Measurements from ENCODE around the gene MYO7A.

GRCh38 chr11:77159937-77160495, 32.0 kb downstream of the MYO7A start:
- TF ChIP-seq, protein P1, sequence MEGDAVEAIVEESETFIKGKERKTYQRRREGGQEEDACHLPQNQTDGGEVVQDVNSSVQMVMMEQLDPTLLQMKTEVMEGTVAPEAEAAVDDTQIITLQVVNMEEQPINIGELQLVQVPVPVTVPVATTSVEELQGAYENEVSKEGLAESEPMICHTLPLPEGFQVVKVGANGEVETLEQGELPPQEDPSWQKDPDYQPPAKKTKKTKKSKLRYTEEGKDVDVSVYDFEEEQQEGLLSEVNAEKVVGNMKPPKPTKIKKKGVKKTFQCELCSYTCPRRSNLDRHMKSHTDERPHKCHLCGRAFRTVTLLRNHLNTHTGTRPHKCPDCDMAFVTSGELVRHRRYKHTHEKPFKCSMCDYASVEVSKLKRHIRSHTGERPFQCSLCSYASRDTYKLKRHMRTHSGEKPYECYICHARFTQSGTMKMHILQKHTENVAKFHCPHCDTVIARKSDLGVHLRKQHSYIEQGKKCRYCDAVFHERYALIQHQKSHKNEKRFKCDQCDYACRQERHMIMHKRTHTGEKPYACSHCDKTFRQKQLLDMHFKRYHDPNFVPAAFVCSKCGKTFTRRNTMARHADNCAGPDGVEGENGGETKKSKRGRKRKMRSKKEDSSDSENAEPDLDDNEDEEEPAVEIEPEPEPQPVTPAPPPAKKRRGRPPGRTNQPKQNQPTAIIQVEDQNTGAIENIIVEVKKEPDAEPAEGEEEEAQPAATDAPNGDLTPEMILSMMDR (IDR thresholded peaks at IDR 0.05): no peak
- TF ChIP-seq POLR2A (IDR thresholded peaks at IDR 0.05): no peak

Data from body of pancreas (tissue), 4 donors.